HepG2 (cell line): Measurements from ENCODE around the gene UBE2J1. TPM values are rescaled to one million over a fixed set of nuclear protein-coding genes. Genes with fewer than 3 reads are reported as not detected.

Experiments
- AGO2 ChIP-seq: fragments of 200-400 bp; formaldehyde crosslinking; optimal IDR thresholded peaks from 2 replicates; pipeline ENCODE3; 2017; ENCODE audit warnings: mild to moderate bottlenecking, low read depth, low read length, moderate library complexity
- CREB1 ChIP-seq, 2 experiments: fragments of 450-650 bp in 1 of 2; IDR thresholded peaks; 2 replicates each; pipeline ENCODE4 v1.6.1; 2016 to 2017; ENCODE audit warnings: control low read depth in 1 of 2, mild to moderate bottlenecking in 1 of 2, missing compliant biosample characterization in 1 of 2, missing genetic modification characterization in 1 of 2
- DMAP1 ChIP-seq: IDR thresholded peaks from 2 replicates; pipeline ENCODE4 v1.6.1; 2016
- PRPF4 ChIP-seq: fragments of 200-400 bp; formaldehyde crosslinking; IDR thresholded peaks from 2 replicates; pipeline ENCODE4 v1.6.1; 2016; ENCODE audit warnings: low read length, low read depth; ENCODE audit not compliant: poor library complexity, severe bottlenecking
- RNF2 ChIP-seq: fragments of 450-650 bp; conservative IDR thresholded peaks from 2 replicates; pipeline ENCODE4 v1.6.1; 2016; ENCODE audit warnings: low read depth
- ZNF547 ChIP-seq: sonication (generic); formaldehyde crosslinking; IDR thresholded peaks from 2 replicates; pipeline ENCODE4 v1.5.1; 2020; ENCODE audit warnings: mild to moderate bottlenecking, missing genetic modification reagents
- ZNF878 ChIP-seq: sonication (generic); formaldehyde crosslinking; IDR thresholded peaks from 2 replicates; pipeline ENCODE4 v1.8.1; 2023; ENCODE audit warnings: mild to moderate bottlenecking, missing genetic modification reagents, moderate library complexity
- ZNF879 ChIP-seq: sonication (generic); formaldehyde crosslinking; IDR thresholded peaks from 2 replicates; pipeline ENCODE4 v1.8.1; 2023; ENCODE audit warnings: missing genetic modification reagents
- polyA plus RNA-seq, 8 experiments: library from polyadenylated mRNA; depleted of rRNA in 3 of 8; stranded (reverse) in 7 of 8; unstranded in 1 of 8; fragments of >200 nt; fragmentation: Illumina TruSeq in 4 of 8; extraction: Trizol in 4 of 8; gene quantifications; 2 replicates each; pipeline versions ENCODE4 v1.2.1 to v1.2.3, GENCODE V29; 2011 to 2016; ENCODE audit warnings: low read depth in 4 of 8, missing spikeins in 1 of 8, mixed read lengths in 1 of 8; ENCODE audit not compliant: insufficient read depth in 1 of 8
- total RNA-seq, 5 experiments: library from RNA; depleted of rRNA; stranded (reverse); fragments of >200 nt; fragmentation: Illumina TruSeq; extraction: Trizol; gene quantifications; 2 replicates each; pipeline ENCODE4 v1.2.3, GENCODE V29; 2016; ENCODE audit warnings: low read depth in 1 of 5
- TF ChIP-seq, protein P1 (sequence below): sonication (generic); formaldehyde crosslinking; IDR thresholded peaks from 2 replicates; pipeline ENCODE4 v1.8.0; 2022; ENCODE audit warnings: missing genetic modification reagents, low read depth, mild to moderate bottlenecking, borderline replicate concordance
- TF ChIP-seq, protein P2 (sequence below), 2 experiments: sonication (generic) in 1 of 2; formaldehyde crosslinking in 1 of 2; IDR thresholded peaks; 2 replicates each; pipeline versions ENCODE4 v1.4.0 to v1.6.1; 2016 to 2020; ENCODE audit warnings: borderline replicate concordance in 1 of 2, low read depth in 1 of 2, mild to moderate bottlenecking in 1 of 2, missing genetic modification reagents in 1 of 2
- TF ChIP-seq, protein P3 (sequence below): sonication (generic); formaldehyde crosslinking; IDR thresholded peaks from 2 replicates; pipeline ENCODE4 v1.8.1; 2022; ENCODE audit warnings: low read depth, mild to moderate bottlenecking, missing genetic modification reagents

The UBE2J1 gene
- total and polyA plus RNA-seq, 2 of the 13 experiments (the other 11 are each of a cell fraction or from before 2014, with no cell fraction given) = 19.3 to 24.6 TPM

DNA sequence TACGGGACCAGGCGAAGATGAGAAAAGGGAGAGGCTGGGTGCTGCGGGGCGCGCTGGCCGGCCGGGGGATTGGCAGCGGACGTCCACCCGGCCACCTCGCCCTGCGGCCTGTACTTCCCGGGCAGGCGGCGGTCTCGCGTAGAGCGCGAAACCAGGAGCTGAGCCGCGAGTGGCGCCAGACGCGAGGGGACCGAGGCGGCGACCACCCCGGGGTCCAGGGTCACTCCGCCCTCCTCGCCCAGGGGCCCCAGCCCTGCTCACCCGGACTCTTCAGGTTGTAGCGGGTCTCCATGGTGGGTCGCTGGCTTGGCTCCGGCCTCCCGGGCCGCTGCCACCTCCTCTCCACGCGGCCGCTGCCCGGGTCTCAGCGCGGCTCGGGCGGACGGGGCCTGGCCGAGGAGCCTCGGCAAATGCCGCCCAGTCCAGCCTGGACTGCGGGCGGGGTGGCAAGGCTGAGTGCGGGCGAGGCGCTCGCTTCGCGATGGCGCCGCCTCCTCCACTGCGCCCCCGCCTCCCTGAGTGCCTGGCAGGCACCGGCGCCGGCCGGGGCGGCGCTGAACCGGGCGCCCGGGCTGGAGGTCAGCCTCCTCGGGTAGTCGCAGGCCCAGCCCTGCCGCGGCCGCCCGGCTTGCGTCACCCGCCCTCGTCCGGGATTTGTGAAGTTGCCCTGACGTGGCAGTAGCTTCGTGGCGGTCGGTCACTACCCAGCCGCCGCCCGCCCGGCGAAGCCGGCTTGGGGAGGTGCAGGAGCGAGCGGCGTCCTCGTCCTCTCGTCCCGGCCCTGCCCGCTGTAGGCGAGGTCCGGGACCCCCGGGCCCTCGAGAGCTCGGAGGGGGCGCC is at the start of gene UBE2J1 (continued):
- TF ChIP-seq DMAP1 (CRISPR knock-in tag) (peak; percentile 67; the same call in 1 of the 2 replicates), ZNF878 (CRISPR knock-in tag) (peak; percentile 42), RNF2 (peak; percentile 72; the same call in 1 of the 2 replicates), PRPF4 (no peak), CREB1 (IDR thresholded peaks at IDR 0.05) (peak; percentile 72; the same call in 1 of the 2 replicates), CREB1 (CRISPR knock-in tag; IDR thresholded peaks at IDR 0.05) (no peak), ZNF547 (peak; percentile 82), ZNF879 (peak; percentile 35; the same call in 1 of the 2 replicates), AGO2 (no peak)
- TF ChIP-seq, protein P1, sequence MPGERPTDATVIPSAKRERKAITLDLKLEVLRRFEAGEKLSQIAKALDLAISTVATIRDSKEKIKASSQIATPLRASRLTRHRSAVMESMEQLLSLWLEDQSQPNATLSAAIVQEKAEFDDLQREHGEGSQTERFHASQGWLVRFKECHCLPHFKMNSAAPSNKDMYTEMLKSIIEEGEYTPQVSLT (CRISPR knock-in tag) = no peak; the same call in 1 of the 2 replicates
- TF ChIP-seq, protein P2, sequence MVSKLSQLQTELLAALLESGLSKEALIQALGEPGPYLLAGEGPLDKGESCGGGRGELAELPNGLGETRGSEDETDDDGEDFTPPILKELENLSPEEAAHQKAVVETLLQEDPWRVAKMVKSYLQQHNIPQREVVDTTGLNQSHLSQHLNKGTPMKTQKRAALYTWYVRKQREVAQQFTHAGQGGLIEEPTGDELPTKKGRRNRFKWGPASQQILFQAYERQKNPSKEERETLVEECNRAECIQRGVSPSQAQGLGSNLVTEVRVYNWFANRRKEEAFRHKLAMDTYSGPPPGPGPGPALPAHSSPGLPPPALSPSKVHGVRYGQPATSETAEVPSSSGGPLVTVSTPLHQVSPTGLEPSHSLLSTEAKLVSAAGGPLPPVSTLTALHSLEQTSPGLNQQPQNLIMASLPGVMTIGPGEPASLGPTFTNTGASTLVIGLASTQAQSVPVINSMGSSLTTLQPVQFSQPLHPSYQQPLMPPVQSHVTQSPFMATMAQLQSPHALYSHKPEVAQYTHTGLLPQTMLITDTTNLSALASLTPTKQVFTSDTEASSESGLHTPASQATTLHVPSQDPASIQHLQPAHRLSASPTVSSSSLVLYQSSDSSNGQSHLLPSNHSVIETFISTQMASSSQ (IDR thresholded peaks at IDR 0.05; ENCODE audit: low read depth) = no peak
- TF ChIP-seq, protein P2 (CRISPR knock-in tag; IDR thresholded peaks at IDR 0.05; ENCODE audit: borderline replicate concordance) = peak; percentile 56; the same call in 1 of the 2 replicates
- TF ChIP-seq, protein P3, sequence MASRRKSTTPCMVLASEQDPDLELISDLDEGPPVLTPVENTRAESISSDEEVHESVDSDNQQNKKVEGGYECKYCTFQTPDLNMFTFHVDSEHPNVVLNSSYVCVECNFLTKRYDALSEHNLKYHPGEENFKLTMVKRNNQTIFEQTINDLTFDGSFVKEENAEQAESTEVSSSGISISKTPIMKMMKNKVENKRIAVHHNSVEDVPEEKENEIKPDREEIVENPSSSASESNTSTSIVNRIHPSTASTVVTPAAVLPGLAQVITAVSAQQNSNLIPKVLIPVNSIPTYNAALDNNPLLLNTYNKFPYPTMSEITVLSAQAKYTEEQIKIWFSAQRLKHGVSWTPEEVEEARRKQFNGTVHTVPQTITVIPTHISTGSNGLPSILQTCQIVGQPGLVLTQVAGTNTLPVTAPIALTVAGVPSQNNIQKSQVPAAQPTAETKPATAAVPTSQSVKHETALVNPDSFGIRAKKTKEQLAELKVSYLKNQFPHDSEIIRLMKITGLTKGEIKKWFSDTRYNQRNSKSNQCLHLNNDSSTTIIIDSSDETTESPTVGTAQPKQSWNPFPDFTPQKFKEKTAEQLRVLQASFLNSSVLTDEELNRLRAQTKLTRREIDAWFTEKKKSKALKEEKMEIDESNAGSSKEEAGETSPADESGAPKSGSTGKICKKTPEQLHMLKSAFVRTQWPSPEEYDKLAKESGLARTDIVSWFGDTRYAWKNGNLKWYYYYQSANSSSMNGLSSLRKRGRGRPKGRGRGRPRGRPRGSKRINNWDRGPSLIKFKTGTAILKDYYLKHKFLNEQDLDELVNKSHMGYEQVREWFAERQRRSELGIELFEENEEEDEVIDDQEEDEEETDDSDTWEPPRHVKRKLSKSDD = peak; percentile 80; the same call in 1 of the 2 replicates
